Measurements from ENCODE around the gene TRMU.

TRMU gene

GRCh38 chr22:46358766-46359165 is 23.3 kb downstream of the TRMU start:
- Histone ChIP-seq H3K4me3 (ENCODE audit: low read depth, low read length) (no peak overlapping the region), H3K4me1 (ENCODE audit: control insufficient read depth, insufficient read depth, low read length) (no peaks in the 10 kb centered on the region), H3K27me3 (ENCODE audit: control insufficient read depth, insufficient read depth, low read length) (no peaks in the 10 kb centered on the region), H3K9me3 (ENCODE audit: control insufficient read depth, insufficient read depth, low read depth, low read length) (no peaks in the 10 kb centered on the region), H3K9ac (ENCODE audit: low read length) (no peak overlapping the region), H3K36me3 (ENCODE audit: control insufficient read depth, insufficient read depth, low read length) (peaks cover 52% of the 10 kb centered on the region), H3K27ac (ENCODE audit: low read depth, low read length) (no peak overlapping the region)

GRCh38 chr22:46359362-46359761 is 23.8 kb downstream of the TRMU start:
- no peak overlapping the region for H3K4me3 ChIP-seq (ENCODE audit: low read depth, low read length)
- no peaks in the 10 kb centered on the region for H3K4me1 ChIP-seq (ENCODE audit: control insufficient read depth, insufficient read depth, low read length)
- H3K9ac ChIP-seq (ENCODE audit: low read length): no peak overlapping the region
- no peak overlapping the region for H3K27ac ChIP-seq (ENCODE audit: low read depth, low read length)
- H3K27me3 ChIP-seq (ENCODE audit: control insufficient read depth, insufficient read depth, low read length): no peaks in the 10 kb centered on the region
- peaks cover 46% of the 10 kb centered on the region for H3K36me3 ChIP-seq (ENCODE audit: control insufficient read depth, insufficient read depth, low read length)
- no peaks in the 10 kb centered on the region for H3K9me3 ChIP-seq (ENCODE audit: control insufficient read depth, insufficient read depth, low read depth, low read length)

GRCh38 chr22:46360097-46360496 is 24.6 kb downstream of the TRMU start:
- Histone ChIP-seq H3K4me3 (ENCODE audit: low read depth, low read length) (no peak overlapping the region), H3K4me1 (ENCODE audit: control insufficient read depth, insufficient read depth, low read length) (no peaks in the 10 kb centered on the region), H3K9ac (ENCODE audit: low read length) (no peak overlapping the region), H3K27me3 (ENCODE audit: control insufficient read depth, insufficient read depth, low read length) (no peaks in the 10 kb centered on the region), H3K36me3 (ENCODE audit: control insufficient read depth, insufficient read depth, low read length) (peaks cover 46% of the 10 kb centered on the region), H3K9me3 (ENCODE audit: control insufficient read depth, insufficient read depth, low read depth, low read length) (no peaks in the 10 kb centered on the region), H3K27ac (ENCODE audit: low read depth, low read length) (no peak overlapping the region)

GRCh38 chr22:46360891-46361290 is 25.4 kb downstream of the TRMU start:
- Histone ChIP-seq H3K36me3 (ENCODE audit: control insufficient read depth, insufficient read depth, low read length) (peaks cover 42% of the 10 kb centered on the region), H3K27me3 (ENCODE audit: control insufficient read depth, insufficient read depth, low read length) (no peaks in the 10 kb centered on the region), H3K4me3 (ENCODE audit: low read depth, low read length) (no peak overlapping the region), H3K9ac (ENCODE audit: low read length) (no peak overlapping the region), H3K4me1 (ENCODE audit: control insufficient read depth, insufficient read depth, low read length) (no peaks in the 10 kb centered on the region), H3K27ac (ENCODE audit: low read depth, low read length) (no peak overlapping the region), H3K9me3 (ENCODE audit: control insufficient read depth, insufficient read depth, low read depth, low read length) (no peaks in the 10 kb centered on the region)

- peaks cover 32% of the 10 kb centered on the region for H3K36me3 ChIP-seq (ENCODE audit: control insufficient read depth, insufficient read depth, low read length)
- H3K27me3 ChIP-seq (ENCODE audit: control insufficient read depth, insufficient read depth, low read length): no peaks in the 10 kb centered on the region
- no peaks in the 10 kb centered on the region for H3K9me3 ChIP-seq (ENCODE audit: control insufficient read depth, insufficient read depth, low read depth, low read length)
- H3K4me3 ChIP-seq (ENCODE audit: low read depth, low read length): no peak overlapping the region
- no peaks in the 10 kb centered on the region; the same call in 1 of the 2 replicates for H3K4me1 ChIP-seq (ENCODE audit: control insufficient read depth, insufficient read depth, low read length)
- no peak overlapping the region for H3K27ac ChIP-seq (ENCODE audit: low read depth, low read length)
- H3K9ac ChIP-seq (ENCODE audit: low read length): no peak overlapping the region
These were observed 26.3 kb downstream of the TRMU start for GRCh38 chr22:46361826-46362202.

GRCh38 chr22:46362203-46362933 is 26.9 kb downstream of the TRMU start:
- Histone ChIP-seq H3K9me3 (ENCODE audit: control insufficient read depth, insufficient read depth, low read depth, low read length) (no peaks in the 10 kb centered on the region), H3K27ac (ENCODE audit: low read depth, low read length) (no peak overlapping the region), H3K27me3 (ENCODE audit: control insufficient read depth, insufficient read depth, low read length) (no peaks in the 10 kb centered on the region), H3K9ac (ENCODE audit: low read length) (no peak overlapping the region), H3K4me1 (ENCODE audit: control insufficient read depth, insufficient read depth, low read length) (peaks cover 4% of the 10 kb centered on the region; the same call in 1 of the 2 replicates), H3K36me3 (ENCODE audit: control insufficient read depth, insufficient read depth, low read length) (peaks cover 27% of the 10 kb centered on the region), H3K4me3 (ENCODE audit: low read depth, low read length) (no peak overlapping the region)

- H3K4me3 ChIP-seq (ENCODE audit: low read depth, low read length): no peak overlapping the region
- no peak overlapping the region for H3K9ac ChIP-seq (ENCODE audit: low read length)
- H3K9me3 ChIP-seq (ENCODE audit: control insufficient read depth, insufficient read depth, low read depth, low read length): no peaks in the 10 kb centered on the region
- no peak overlapping the region for H3K27ac ChIP-seq (ENCODE audit: low read depth, low read length)
- H3K27me3 ChIP-seq (ENCODE audit: control insufficient read depth, insufficient read depth, low read length): no peaks in the 10 kb centered on the region
- H3K4me1 ChIP-seq (ENCODE audit: control insufficient read depth, insufficient read depth, low read length): peaks cover 7% of the 10 kb centered on the region; the same call in 1 of the 2 replicates
- peaks cover 22% of the 10 kb centered on the region for H3K36me3 ChIP-seq (ENCODE audit: control insufficient read depth, insufficient read depth, low read length)
These were observed 27.5 kb downstream of the TRMU start for GRCh38 chr22:46362934-46363515.

GRCh38 chr22:46363611-46364321 is 28.3 kb downstream of the TRMU start:
- H3K4me3 ChIP-seq (ENCODE audit: low read depth, low read length): no peak overlapping the region
- no peak overlapping the region for H3K27ac ChIP-seq (ENCODE audit: low read depth, low read length)
- H3K4me1 ChIP-seq (ENCODE audit: control insufficient read depth, insufficient read depth, low read length): peaks cover 8% of the 10 kb centered on the region; the same call in 1 of the 2 replicates
- no peak overlapping the region for H3K9ac ChIP-seq (ENCODE audit: low read length)
- no peaks in the 10 kb centered on the region for H3K9me3 ChIP-seq (ENCODE audit: control insufficient read depth, insufficient read depth, low read depth, low read length)
- peaks cover 15% of the 10 kb centered on the region for H3K36me3 ChIP-seq (ENCODE audit: control insufficient read depth, insufficient read depth, low read length)
- no peaks in the 10 kb centered on the region for H3K27me3 ChIP-seq (ENCODE audit: control insufficient read depth, insufficient read depth, low read length)

GRCh38 chr22:46364341-46365165 is 29.0 kb downstream of the TRMU start:
- Histone ChIP-seq H3K4me3 (ENCODE audit: low read depth, low read length) (no peak overlapping the region), H3K27me3 (ENCODE audit: control insufficient read depth, insufficient read depth, low read length) (no peaks in the 10 kb centered on the region), H3K9ac (ENCODE audit: low read length) (no peak overlapping the region), H3K4me1 (ENCODE audit: control insufficient read depth, insufficient read depth, low read length) (peaks cover 8% of the 10 kb centered on the region; the same call in 1 of the 2 replicates), H3K27ac (ENCODE audit: low read depth, low read length) (no peak overlapping the region), H3K36me3 (ENCODE audit: control insufficient read depth, insufficient read depth, low read length) (peaks cover 7% of the 10 kb centered on the region), H3K9me3 (ENCODE audit: control insufficient read depth, insufficient read depth, low read depth, low read length) (no peaks in the 10 kb centered on the region)

- no peaks in the 10 kb centered on the region for H3K27me3 ChIP-seq (ENCODE audit: control insufficient read depth, insufficient read depth, low read length)
- H3K4me3 ChIP-seq (ENCODE audit: low read depth, low read length): no peak overlapping the region
- peaks cover 2% of the 10 kb centered on the region for H3K36me3 ChIP-seq (ENCODE audit: control insufficient read depth, insufficient read depth, low read length)
- H3K4me1 ChIP-seq (ENCODE audit: control insufficient read depth, insufficient read depth, low read length): peaks cover 8% of the 10 kb centered on the region; the same call in 1 of the 2 replicates
- no peak overlapping the region for H3K27ac ChIP-seq (ENCODE audit: low read depth, low read length)
- no peak overlapping the region for H3K9ac ChIP-seq (ENCODE audit: low read length)
- H3K9me3 ChIP-seq (ENCODE audit: control insufficient read depth, insufficient read depth, low read depth, low read length): no peaks in the 10 kb centered on the region
These were observed 29.7 kb downstream of the TRMU start for GRCh38 chr22:46365166-46365624.

Data from HUES6 (cell line).